ENCODE results near the gene ADGRG6.

ADGRG6 gene

DNA sequence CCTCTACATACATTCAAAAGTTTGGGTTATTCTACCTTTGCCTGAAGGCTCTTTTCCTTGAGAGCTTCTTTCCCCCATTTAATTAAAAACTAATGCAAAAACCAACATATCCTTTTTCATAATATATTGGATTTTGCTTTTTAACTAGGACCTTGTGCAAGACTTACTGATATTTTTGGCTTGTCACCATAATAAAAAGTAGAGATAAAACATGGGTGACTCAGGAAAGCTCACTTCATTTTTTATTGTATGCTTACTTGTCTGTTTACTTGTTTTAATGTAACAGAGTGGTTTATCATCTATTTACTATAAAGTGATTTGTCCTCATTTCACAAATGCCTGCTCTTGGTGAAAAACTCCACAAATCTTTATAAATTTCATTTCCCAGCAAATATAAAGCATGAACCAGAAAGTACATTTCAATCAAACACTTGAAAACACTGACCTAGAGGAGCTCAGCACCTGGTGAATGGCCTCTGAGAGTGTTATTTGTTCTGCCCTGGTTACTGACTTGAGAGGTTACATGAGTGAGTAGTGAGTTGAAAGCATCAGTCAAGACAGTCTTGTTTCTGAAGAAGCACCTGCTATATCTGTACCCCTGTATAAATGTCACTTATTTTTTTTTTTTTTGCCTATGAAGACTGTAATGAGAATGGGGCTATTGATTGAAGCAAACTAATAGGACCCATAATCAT lies 20.8 kb downstream of the ADGRG6 start:
- no peaks in the 10 kb centered on the region for H3K4me1 Mint-ChIP-seq (ENCODE audit: low read depth)
- H3K4me3 Mint-ChIP-seq, result no peak overlapping the region
- H3K27me3 Mint-ChIP-seq (ENCODE audit: low read depth), result peaks cover 13% of the 10 kb centered on the region
- no peaks in the 10 kb centered on the region for H3K36me3 Mint-ChIP-seq (ENCODE audit: low read depth)
- no peak overlapping the region for H3K27ac Mint-ChIP-seq
- H3K9me3 Mint-ChIP-seq, result no peaks in the 10 kb centered on the region

- Mint-ChIP-seq H3K4me3 (no peak overlapping the region), H3K36me3 (ENCODE audit: low read depth) (no peaks in the 10 kb centered on the region), H3K27ac (no peak overlapping the region), H3K4me1 (ENCODE audit: low read depth) (no peaks in the 10 kb centered on the region), H3K27me3 (ENCODE audit: low read depth) (peaks cover 13% of the 10 kb centered on the region), H3K9me3 (no peaks in the 10 kb centered on the region)
Measured at GRCh38 chr6:142323377-142323776, 21.6 kb downstream of the ADGRG6 start.

- H3K4me1 Mint-ChIP-seq (ENCODE audit: low read depth), result no peaks in the 10 kb centered on the region
- no peak overlapping the region for H3K27ac Mint-ChIP-seq
- no peaks in the 10 kb centered on the region for H3K9me3 Mint-ChIP-seq
- H3K27me3 Mint-ChIP-seq (ENCODE audit: low read depth), result peaks cover 13% of the 10 kb centered on the region
- H3K36me3 Mint-ChIP-seq (ENCODE audit: low read depth), result no peaks in the 10 kb centered on the region
- H3K4me3 Mint-ChIP-seq, result no peak overlapping the region
Measured at GRCh38 chr6:142324111-142324510, 22.3 kb downstream of the ADGRG6 start.

- no peaks in the 10 kb centered on the region for H3K36me3 Mint-ChIP-seq (ENCODE audit: low read depth)
- peaks cover 18% of the 10 kb centered on the region for H3K27me3 Mint-ChIP-seq (ENCODE audit: low read depth)
- H3K4me3 Mint-ChIP-seq, result no peak overlapping the region
- H3K9me3 Mint-ChIP-seq, result no peaks in the 10 kb centered on the region
- H3K27ac Mint-ChIP-seq, result no peak overlapping the region
- no peaks in the 10 kb centered on the region for H3K4me1 Mint-ChIP-seq (ENCODE audit: low read depth)
Measured at GRCh38 chr6:142325111-142325510, 23.3 kb downstream of the ADGRG6 start.

GRCh38 chr6:142326540-142326939 lies 24.7 kb downstream of the ADGRG6 start:
- Mint-ChIP-seq H3K27me3 (ENCODE audit: low read depth) (peaks cover 18% of the 10 kb centered on the region), H3K27ac (no peak overlapping the region), H3K9me3 (no peaks in the 10 kb centered on the region), H3K4me3 (no peak overlapping the region), H3K36me3 (ENCODE audit: low read depth) (no peaks in the 10 kb centered on the region), H3K4me1 (ENCODE audit: low read depth) (peaks cover 3% of the 10 kb centered on the region)

- H3K27ac Mint-ChIP-seq, result no peak overlapping the region
- H3K4me1 Mint-ChIP-seq (ENCODE audit: low read depth), result peaks cover 5% of the 10 kb centered on the region
- no peak overlapping the region for H3K4me3 Mint-ChIP-seq
- H3K36me3 Mint-ChIP-seq (ENCODE audit: low read depth), result no peaks in the 10 kb centered on the region
- H3K9me3 Mint-ChIP-seq, result no peaks in the 10 kb centered on the region
- peaks cover 18% of the 10 kb centered on the region for H3K27me3 Mint-ChIP-seq (ENCODE audit: low read depth)
Measured at GRCh38 chr6:142328070-142328469, 26.3 kb downstream of the ADGRG6 start.

GRCh38 chr6:142329486-142330113 lies 27.8 kb downstream of the ADGRG6 start:
- no peak overlapping the region for H3K4me3 Mint-ChIP-seq
- H3K9me3 Mint-ChIP-seq, result no peaks in the 10 kb centered on the region
- H3K27me3 Mint-ChIP-seq (ENCODE audit: low read depth), result peaks cover 14% of the 10 kb centered on the region
- no peak overlapping the region for H3K27ac Mint-ChIP-seq
- H3K4me1 Mint-ChIP-seq (ENCODE audit: low read depth), result peaks cover 5% of the 10 kb centered on the region
- H3K36me3 Mint-ChIP-seq (ENCODE audit: low read depth), result no peaks in the 10 kb centered on the region

DNA sequence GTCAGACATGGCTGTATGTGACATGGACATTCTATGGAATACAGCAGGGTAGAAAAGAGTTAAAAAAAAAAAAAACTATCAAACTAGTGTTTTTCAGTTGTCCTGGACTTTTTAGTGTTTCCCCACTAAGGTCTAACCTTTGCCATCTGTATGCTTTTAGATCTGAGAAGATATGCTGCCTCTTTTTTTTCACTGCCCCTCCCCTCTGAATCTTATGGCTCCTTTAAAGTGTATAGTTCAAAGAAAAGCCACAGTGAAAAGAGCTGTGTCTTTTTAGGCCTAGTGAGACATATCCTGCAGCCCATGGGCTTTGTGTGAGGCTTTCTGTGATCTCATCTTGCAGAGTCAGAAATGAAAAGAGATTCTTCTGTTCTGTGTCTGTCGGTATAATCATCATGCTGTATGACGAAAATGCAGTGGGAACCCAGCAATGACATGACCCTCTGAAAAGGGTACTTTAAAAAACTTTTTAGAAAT lies 29.3 kb downstream of the ADGRG6 start:
- Mint-ChIP-seq H3K4me3 (no peak overlapping the region), H3K36me3 (ENCODE audit: low read depth) (no peaks in the 10 kb centered on the region), H3K4me1 (ENCODE audit: low read depth) (peaks cover 5% of the 10 kb centered on the region), H3K9me3 (no peaks in the 10 kb centered on the region), H3K27me3 (ENCODE audit: low read depth) (peaks cover 13% of the 10 kb centered on the region), H3K27ac (no peak overlapping the region)

- Mint-ChIP-seq H3K4me3 (no peak overlapping the region), H3K36me3 (ENCODE audit: low read depth) (no peaks in the 10 kb centered on the region), H3K4me1 (ENCODE audit: low read depth) (peaks cover 5% of the 10 kb centered on the region), H3K9me3 (no peaks in the 10 kb centered on the region), H3K27ac (no peak overlapping the region), H3K27me3 (ENCODE audit: low read depth) (peaks cover 10% of the 10 kb centered on the region)
Measured at GRCh38 chr6:142331601-142332000, 29.8 kb downstream of the ADGRG6 start.

DNA sequence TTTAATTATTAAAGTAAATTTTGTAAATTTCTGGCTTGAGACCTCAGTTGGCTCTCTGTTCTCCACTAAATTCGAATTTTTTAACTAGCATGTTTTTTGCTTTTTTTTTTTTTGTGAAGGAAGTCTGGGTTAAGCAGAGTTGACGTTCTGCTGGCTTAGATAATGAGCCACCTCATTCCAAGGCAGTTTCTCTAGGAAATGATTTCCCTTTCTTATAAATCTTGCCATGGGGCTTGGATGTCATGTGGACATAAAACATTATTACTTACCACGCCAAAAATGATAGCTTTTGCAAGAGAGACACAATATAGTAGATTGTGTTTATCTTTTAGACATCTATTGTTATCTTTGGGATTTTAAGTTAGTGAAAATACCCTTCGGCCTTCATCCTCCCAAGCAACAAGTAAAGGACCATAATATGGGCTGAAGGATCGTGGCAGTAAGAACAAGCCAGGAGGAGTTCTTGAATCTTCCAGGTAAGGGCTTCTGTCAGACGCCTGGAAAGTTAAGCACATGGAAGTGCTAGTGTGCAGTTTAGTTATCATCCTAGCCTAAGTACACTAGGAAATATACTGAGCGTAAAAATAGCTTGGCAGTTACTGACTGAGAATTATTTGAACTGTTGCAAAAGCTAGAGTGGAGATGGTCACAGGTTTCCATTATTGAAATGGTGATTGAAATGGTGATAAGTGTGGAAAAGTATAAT lies 30.7 kb downstream of the ADGRG6 start:
- Mint-ChIP-seq H3K27ac (no peak overlapping the region), H3K27me3 (ENCODE audit: low read depth) (peaks cover 5% of the 10 kb centered on the region), H3K36me3 (ENCODE audit: low read depth) (no peaks in the 10 kb centered on the region), H3K4me3 (no peak overlapping the region), H3K4me1 (ENCODE audit: low read depth) (peaks cover 5% of the 10 kb centered on the region), H3K9me3 (no peaks in the 10 kb centered on the region)

- H3K27me3 Mint-ChIP-seq (ENCODE audit: low read depth), result peaks cover 5% of the 10 kb centered on the region
- H3K4me1 Mint-ChIP-seq (ENCODE audit: low read depth), result peaks cover 5% of the 10 kb centered on the region
- H3K27ac Mint-ChIP-seq, result no peak overlapping the region
- no peak overlapping the region for H3K4me3 Mint-ChIP-seq
- no peaks in the 10 kb centered on the region for H3K36me3 Mint-ChIP-seq (ENCODE audit: low read depth)
- H3K9me3 Mint-ChIP-seq, result no peaks in the 10 kb centered on the region
Measured at GRCh38 chr6:142333431-142333830, 31.6 kb downstream of the ADGRG6 start.

- Mint-ChIP-seq H3K27me3 (ENCODE audit: low read depth) (peaks cover 5% of the 10 kb centered on the region), H3K9me3 (no peaks in the 10 kb centered on the region), H3K27ac (no peak overlapping the region), H3K4me3 (no peak overlapping the region), H3K36me3 (ENCODE audit: low read depth) (no peaks in the 10 kb centered on the region), H3K4me1 (ENCODE audit: low read depth) (peaks cover 5% of the 10 kb centered on the region)
Measured at GRCh38 chr6:142334294-142334693, 32.5 kb downstream of the ADGRG6 start.

DNA sequence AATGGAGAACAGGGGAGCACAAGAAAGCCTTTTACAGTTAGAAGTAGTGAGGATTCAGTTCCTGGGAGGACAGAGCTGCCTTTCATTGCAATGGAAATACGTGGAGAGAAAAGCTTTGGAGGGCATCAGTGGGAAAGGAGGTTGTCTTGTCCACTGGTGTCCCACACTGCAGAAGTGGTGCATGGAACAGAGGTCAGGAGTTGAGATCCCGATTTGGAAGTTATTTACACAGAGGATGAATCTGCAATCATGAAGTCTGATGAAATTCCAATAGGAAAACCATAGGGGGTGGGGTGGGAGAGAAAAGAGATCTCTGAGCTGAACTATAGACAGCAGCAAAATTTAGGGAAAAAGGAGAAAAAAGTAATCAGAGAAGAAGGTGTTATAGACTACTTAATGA lies 33.6 kb downstream of the ADGRG6 start:
- Mint-ChIP-seq H3K4me3 (no peak overlapping the region), H3K27me3 (ENCODE audit: low read depth) (no peaks in the 10 kb centered on the region), H3K4me1 (ENCODE audit: low read depth) (peaks cover 5% of the 10 kb centered on the region), H3K27ac (no peak overlapping the region), H3K9me3 (no peaks in the 10 kb centered on the region), H3K36me3 (ENCODE audit: low read depth) (no peaks in the 10 kb centered on the region)

DNA sequence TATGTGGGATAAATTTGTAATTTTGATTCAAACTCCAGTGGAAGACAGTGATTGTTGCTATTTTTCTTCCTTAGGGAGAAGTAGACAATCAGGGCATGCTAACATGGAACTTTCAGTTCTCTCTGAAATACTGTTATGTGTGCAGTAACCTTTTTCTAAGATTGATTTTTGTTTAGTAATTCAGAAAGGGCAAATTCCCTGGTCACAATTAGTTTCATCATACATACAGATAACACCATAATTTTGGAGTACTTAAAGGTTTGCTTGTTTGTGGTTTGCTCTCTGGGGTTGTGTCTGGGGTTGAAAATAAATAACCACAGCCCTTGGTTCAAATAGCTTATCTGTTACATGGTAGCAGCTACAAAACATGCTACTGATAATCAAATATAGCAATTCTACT lies 34.4 kb downstream of the ADGRG6 start:
- H3K4me1 Mint-ChIP-seq (ENCODE audit: low read depth), result peaks cover 3% of the 10 kb centered on the region
- H3K27ac Mint-ChIP-seq, result no peak overlapping the region
- H3K27me3 Mint-ChIP-seq (ENCODE audit: low read depth), result peaks cover 3% of the 10 kb centered on the region
- H3K36me3 Mint-ChIP-seq (ENCODE audit: low read depth), result no peaks in the 10 kb centered on the region
- no peaks in the 10 kb centered on the region for H3K9me3 Mint-ChIP-seq
- H3K4me3 Mint-ChIP-seq, result no peak overlapping the region

DNA sequence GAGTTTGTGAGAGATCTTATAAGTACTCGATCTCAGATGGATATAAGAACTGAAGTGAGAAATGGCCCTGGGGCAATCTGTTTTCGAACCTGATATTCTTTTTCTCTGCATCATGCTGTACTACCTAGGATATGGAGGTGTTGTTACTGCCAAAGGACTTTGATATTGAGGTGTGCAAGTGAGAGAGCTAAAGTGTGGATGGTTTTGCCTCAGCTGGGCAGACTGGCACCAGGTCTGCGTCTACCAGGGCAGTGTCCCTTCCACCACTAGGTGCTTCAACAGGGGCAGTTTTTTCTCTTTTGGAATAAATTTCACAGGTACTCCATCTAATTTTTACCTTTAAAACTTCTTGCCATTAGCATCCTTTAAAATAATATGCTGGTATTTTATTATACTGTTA lies 35.0 kb downstream of the ADGRG6 start:
- H3K27me3 Mint-ChIP-seq (ENCODE audit: low read depth), result peaks cover 4% of the 10 kb centered on the region
- no peaks in the 10 kb centered on the region for H3K9me3 Mint-ChIP-seq
- H3K4me3 Mint-ChIP-seq, result no peak overlapping the region
- no peak overlapping the region for H3K27ac Mint-ChIP-seq
- H3K36me3 Mint-ChIP-seq (ENCODE audit: low read depth), result no peaks in the 10 kb centered on the region
- no peaks in the 10 kb centered on the region for H3K4me1 Mint-ChIP-seq (ENCODE audit: low read depth)
